ENCODE measurements around the gene USF2. TPM values are rescaled to one million over a fixed set of nuclear protein-coding genes. Genes with fewer than 3 reads are reported as not detected.
A peak's percentile ranks its signal among the peaks of the same experiment; 100 is the strongest.
"Not testable (repeated sequence)": the region's sequence is repeated elsewhere in the genome, so short reads cannot be mapped to it uniquely, and the experiment has no call there.

USF2 gene
- total RNA-seq, 1 donor from 2014 or later = 151 TPM

GRCh38 chr19:35274323-35274722 lies 5.6 kb downstream of the USF2 start:
- intact Hi-C loops (cut with DNase I) = no loop called here
- DNase-seq (ENCODE audit: missing footprints) (no peak), ATAC-seq (no peak)

- no peak for ATAC-seq
- peak; percentile 72 for DNase-seq (ENCODE audit: missing footprints)
- intact Hi-C loops (cut with DNase I) = no loop called here
These were observed 8.0 kb downstream of the USF2 start for GRCh38 chr19:35276706-35277281.

- no peak for ATAC-seq
- intact Hi-C loops (cut with DNase I) = no loop called here
- peak; percentile 60 for DNase-seq (ENCODE audit: missing footprints)
These were observed 10.0 kb downstream of the USF2 start for GRCh38 chr19:35278578-35279284.

- DNase-seq (ENCODE audit: missing footprints) (peak; percentile 6), ATAC-seq (no peak)
- intact Hi-C loops (cut with DNase I) = no loop called here
These were observed 10.6 kb downstream of the USF2 start for GRCh38 chr19:35279374-35279773.

- ATAC-seq = peak; percentile 23
- intact Hi-C loops (cut with DNase I) = no loop called here
These were observed 11.4 kb downstream of the USF2 start for GRCh38 chr19:35279985-35280821.

GRCh38 chr19:35281303-35281702 lies 12.5 kb downstream of the USF2 start:
- DNase-seq (ENCODE audit: missing footprints) (peak; percentile 33), ATAC-seq (no peak)
- intact Hi-C loops (cut with DNase I) = no loop called here

More at GRCh38 chr19:35279985-35280821, 11.4 kb downstream of the USF2 start:
- DNase-seq (ENCODE audit: missing footprints) = peak; percentile 40

GRCh38 chr19:35284153-35285094 lies 15.7 kb downstream of the USF2 start:
- ATAC-seq = no peak
- intact Hi-C loops (cut with DNase I) = no loop called here
- peak; percentile 53 for DNase-seq (ENCODE audit: missing footprints)

GRCh38 chr19:35285095-35285449 lies 16.3 kb downstream of the USF2 start:
- DNase-seq (ENCODE audit: missing footprints) (peak; percentile 4), ATAC-seq (no peak)
- intact Hi-C loops (cut with DNase I) = no loop called here

GRCh38 chr19:35285465-35285864 lies 16.7 kb downstream of the USF2 start:
- intact Hi-C loops (cut with DNase I); DNase-seq (ENCODE audit: missing footprints); ATAC-seq: not testable (repeated sequence)

- peak; percentile 17 for DNase-seq (ENCODE audit: missing footprints)
- ATAC-seq; intact Hi-C loops (cut with DNase I): not testable (repeated sequence)
These were observed 17.3 kb downstream of the USF2 start for GRCh38 chr19:35286101-35286500.

GRCh38 chr19:35287713-35288112 lies 19.0 kb downstream of the USF2 start:
- ATAC-seq (no peak), DNase-seq (ENCODE audit: missing footprints) (peak; percentile 31)
- intact Hi-C loops (cut with DNase I) = no loop called here

- DNase-seq (ENCODE audit: missing footprints) (no peak), ATAC-seq (no peak)
- intact Hi-C loops (cut with DNase I) = no loop called here
These were observed 19.6 kb downstream of the USF2 start for GRCh38 chr19:35288331-35288730.

GRCh38 chr19:35288906-35289305 lies 20.1 kb downstream of the USF2 start:
- intact Hi-C loops (cut with DNase I) = no loop called here
- DNase-seq (ENCODE audit: missing footprints) (peak; percentile 25), ATAC-seq (no peak)

GRCh38 chr19:35290381-35291127 lies 21.8 kb downstream of the USF2 start:
- intact Hi-C loops (cut with DNase I) = no loop called here
- DNase-seq (ENCODE audit: missing footprints) (peak; percentile 59), ATAC-seq (no peak)

- ATAC-seq (no peak), DNase-seq (ENCODE audit: missing footprints) (peak; percentile 55)
- intact Hi-C loops (cut with DNase I) = no loop called here
These were observed 22.5 kb downstream of the USF2 start for GRCh38 chr19:35291259-35291658.

- ATAC-seq = no peak
- intact Hi-C loops (cut with DNase I) = no loop called here
These were observed 23.2 kb downstream of the USF2 start, which contains the start of gene MAG for GRCh38 chr19:35291916-35292315. Gene MAG, plus strand, starts transcription at chr19:35292161. Its CDS starts 3,248 bp downstream, at chr19:35295409.

GRCh38 chr19:35292421-35293362 lies 23.9 kb downstream of the USF2 start:
- ATAC-seq (no peak), DNase-seq (ENCODE audit: missing footprints) (peak; percentile 57)
- intact Hi-C loops (cut with DNase I) = no loop called here

More at GRCh38 chr19:35291916-35292315, 23.2 kb downstream of the USF2 start, which contains the start of gene MAG:
- peak; percentile 41 for DNase-seq (ENCODE audit: missing footprints)

Measured in Right ventricle myocardium inferior (tissue), 1 donor.